ENCODE results near the gene EP400. TPM values are rescaled to one million over a fixed set of nuclear protein-coding genes. Genes with fewer than 3 reads are reported as not detected.

Gene EP400
- total and polyA plus RNA-seq, 2 of the 13 experiments (the other 11 are each of a cell fraction or from before 2014, with no cell fraction given): 4.9 to 5.0 TPM

DNA sequence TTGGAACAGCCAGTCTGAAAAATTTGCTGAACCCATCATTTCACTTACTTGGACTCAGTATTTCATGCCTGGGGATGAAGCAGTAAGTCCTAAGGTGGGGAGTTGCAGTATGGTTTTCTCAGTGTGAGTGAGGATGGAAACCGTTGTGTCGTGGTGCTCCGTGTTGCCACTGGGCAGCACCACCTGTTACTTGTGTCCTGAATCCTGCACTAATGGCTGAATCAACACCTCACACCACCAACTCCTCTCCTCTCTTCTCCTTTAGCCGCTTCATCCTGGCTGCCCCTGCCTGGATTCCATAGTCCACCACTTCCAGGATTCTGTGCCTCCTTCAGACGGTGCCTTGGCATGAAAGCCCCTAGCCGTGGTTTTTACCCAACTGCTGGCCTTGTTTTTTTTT lies 3.0 kb upstream of the EP400 start:
- H3K27me3 ChIP-seq (ENCODE audit: control insufficient read depth in 1 of 2, insufficient read depth in 2 of 2, low read length in 2 of 2): no peaks in the 10 kb centered on the region; a peak in 1 of 5 replicates
- H3K9me3 ChIP-seq (ENCODE audit: low read length): no peaks in the 10 kb centered on the region
- H3K4me1 ChIP-seq (ENCODE audit: insufficient read depth, low read length): peaks cover 23% of the 10 kb centered on the region; the same call in 1 of the 2 replicates
- in situ Hi-C loops (cut with HindIII; ENCODE audit: extremely low pct_ligation_motif_present, low pct_unique_long_range_greater_than_20kb): no loop called here
- 84% methylated on average over 6 of the region's 6 CpGs for WGBS (ENCODE audit: low lambda C conversion rate)
- H3K79me2 ChIP-seq (ENCODE audit: insufficient read depth, low read length): peaks cover 13% of the 10 kb centered on the region
- no peaks in the 10 kb centered on the region for H4K20me1 ChIP-seq (ENCODE audit: insufficient read depth, low read length)
- no TSS peak for BruUV-seq (replicated peaks)
- ChIA-PET CTCF (ENCODE audit: low intra/inter-chr PET ratio, low total read pairs) (no interaction called here), POLR2A (no interaction called here)
- H2AFZ ChIP-seq (ENCODE audit: low read length): no peak overlapping the region
- no peak for DNase-seq (ENCODE audit: low spot score)
- H3K4me3 ChIP-seq (replicated peaks in 1 of 3; ENCODE audit: insufficient read depth in 1 of 3, low read depth in 2 of 3, low read length in 3 of 3): no peak overlapping the region
- no peak overlapping the region for H3K27ac ChIP-seq (ENCODE audit: extremely low read length, insufficient read depth, low read length)
- H3K9ac ChIP-seq (ENCODE audit: insufficient read depth, low read depth, low read length): no peak overlapping the region
- peaks cover 4 to 20% of the 10 kb centered on the region in 2 experiments; a peak in 3 of 5 replicates for H3K36me3 ChIP-seq (replicated peaks in 1 of 2; ENCODE audit: control insufficient read depth in 1 of 2, insufficient read depth in 2 of 2, low read length in 2 of 2)
- FAIRE-seq: no peak
- intact Hi-C loops (cut with micrococcal nuclease; ENCODE audit: unreplicated experiment): no loop called here
- no peak for ATAC-seq
- no peak overlapping the region for H3K4me2 ChIP-seq (ENCODE audit: low read depth, low read length)
- no peak for TF ChIP-seq BRD4 (CRISPR knock-in tag; IDR thresholded peaks at IDR 0.05)
- no peak for TF ChIP-seq KLF9 (CRISPR knock-in tag; IDR thresholded peaks at IDR 0.05; ENCODE audit: low read depth)
- no peak for TF ChIP-seq ARNT2 (CRISPR knock-in tag; IDR thresholded peaks at IDR 0.05; ENCODE audit: low read depth)
- TF ChIP-seq CBX5 (CRISPR knock-in tag; IDR thresholded peaks at IDR 0.05; ENCODE audit: borderline replicate concordance): no peak
- no peak for TF ChIP-seq ZNF589 (CRISPR knock-in tag; conservative IDR thresholded peaks at IDR 0.05)
- TF ChIP-seq ZNF713 (CRISPR knock-in tag; IDR thresholded peaks at IDR 0.05): no peak
- no peak for TF ChIP-seq JUND (CRISPR knock-in tag; IDR thresholded peaks at IDR 0.05)
- no peak for TF ChIP-seq NFE2L2 (IDR thresholded peaks at IDR 0.05; ENCODE audit: low read length)
- TF ChIP-seq POLR2G (IDR thresholded peaks at IDR 0.05; ENCODE audit: low read depth, low read length): no peak
- TF ChIP-seq, protein P1, sequence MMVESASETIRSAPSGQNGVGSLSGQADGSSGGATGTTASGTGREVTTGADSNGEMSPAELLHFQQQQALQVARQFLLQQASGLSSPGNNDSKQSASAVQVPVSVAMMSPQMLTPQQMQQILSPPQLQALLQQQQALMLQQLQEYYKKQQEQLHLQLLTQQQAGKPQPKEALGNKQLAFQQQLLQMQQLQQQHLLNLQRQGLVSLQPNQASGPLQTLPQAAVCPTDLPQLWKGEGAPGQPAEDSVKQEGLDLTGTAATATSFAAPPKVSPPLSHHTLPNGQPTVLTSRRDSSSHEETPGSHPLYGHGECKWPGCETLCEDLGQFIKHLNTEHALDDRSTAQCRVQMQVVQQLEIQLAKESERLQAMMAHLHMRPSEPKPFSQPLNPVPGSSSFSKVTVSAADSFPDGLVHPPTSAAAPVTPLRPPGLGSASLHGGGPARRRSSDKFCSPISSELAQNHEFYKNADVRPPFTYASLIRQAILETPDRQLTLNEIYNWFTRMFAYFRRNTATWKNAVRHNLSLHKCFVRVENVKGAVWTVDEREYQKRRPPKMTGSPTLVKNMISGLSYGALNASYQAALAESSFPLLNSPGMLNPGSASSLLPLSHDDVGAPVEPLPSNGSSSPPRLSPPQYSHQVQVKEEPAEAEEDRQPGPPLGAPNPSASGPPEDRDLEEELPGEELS (CRISPR knock-in tag; IDR thresholded peaks at IDR 0.05): no peak
